ENCODE results near the gene FCN1.

The FCN1 gene

GRCh38 chr9:134944916-134945315, 27.2 kb upstream of the FCN1 start:
- TF ChIP-seq CTCF (IDR thresholded peaks at IDR 0.05; ENCODE audit: unreplicated experiment in 3 of 3) = no peak
- peaks cover 18% of the 10 kb centered on the region for H3K4me1 Mint-ChIP-seq
- no peaks in the 10 kb centered on the region for H3K36me3 Mint-ChIP-seq (ENCODE audit: low read depth)
- H3K4me3 Mint-ChIP-seq = peak overlapping the region in 1 of 3 experiments; percentile 11
- H3K27me3 Mint-ChIP-seq (ENCODE audit: low read depth) = peaks cover 31% of the 10 kb centered on the region
- H3K27ac Mint-ChIP-seq = peak overlapping the region in 2 of 3 experiments; percentile 37 to 48
- H3K9me3 Mint-ChIP-seq = no peaks in the 10 kb centered on the region

- H3K36me3 Mint-ChIP-seq (ENCODE audit: low read depth) = no peaks in the 10 kb centered on the region
- TF ChIP-seq CTCF (IDR thresholded peaks at IDR 0.05; ENCODE audit: unreplicated experiment in 3 of 3) = no peak
- peak overlapping the region in 2 of 3 experiments; percentile 37 to 48 for H3K27ac Mint-ChIP-seq
- no peaks in the 10 kb centered on the region for H3K9me3 Mint-ChIP-seq
- H3K4me1 Mint-ChIP-seq = peaks cover 22% of the 10 kb centered on the region
- H3K27me3 Mint-ChIP-seq (ENCODE audit: low read depth) = peaks cover 31% of the 10 kb centered on the region
- peak overlapping the region in 1 of 3 experiments; percentile 11 for H3K4me3 Mint-ChIP-seq
Measured at GRCh38 chr9:134944351-134944802, 26.7 kb upstream of the FCN1 start.

- no peaks in the 10 kb centered on the region for H3K9me3 Mint-ChIP-seq
- no peak overlapping the region for H3K4me3 Mint-ChIP-seq
- no peaks in the 10 kb centered on the region for H3K36me3 Mint-ChIP-seq (ENCODE audit: low read depth)
- H3K4me1 Mint-ChIP-seq = peaks cover 22% of the 10 kb centered on the region
- no peak overlapping the region for H3K27ac Mint-ChIP-seq
- H3K27me3 Mint-ChIP-seq (ENCODE audit: low read depth) = peaks cover 33% of the 10 kb centered on the region
- no peak for TF ChIP-seq CTCF (IDR thresholded peaks at IDR 0.05; ENCODE audit: unreplicated experiment in 3 of 3)
Measured at GRCh38 chr9:134943836-134944235, 26.1 kb upstream of the FCN1 start.

- H3K27me3 Mint-ChIP-seq (ENCODE audit: low read depth) = peaks cover 34% of the 10 kb centered on the region
- H3K27ac Mint-ChIP-seq = no peak overlapping the region
- H3K9me3 Mint-ChIP-seq = no peaks in the 10 kb centered on the region
- H3K4me3 Mint-ChIP-seq = no peak overlapping the region
- no peak for TF ChIP-seq CTCF (IDR thresholded peaks at IDR 0.05; ENCODE audit: unreplicated experiment in 3 of 3)
- no peaks in the 10 kb centered on the region for H3K36me3 Mint-ChIP-seq (ENCODE audit: low read depth)
- H3K4me1 Mint-ChIP-seq = peaks cover 22% of the 10 kb centered on the region
Measured at GRCh38 chr9:134943411-134943810, 25.7 kb upstream of the FCN1 start.

GRCh38 chr9:134942788-134943184, 25.1 kb upstream of the FCN1 start:
- Mint-ChIP-seq H3K27me3 (ENCODE audit: low read depth) (peaks cover 34% of the 10 kb centered on the region), H3K4me1 (peaks cover 22% of the 10 kb centered on the region), H3K36me3 (ENCODE audit: low read depth) (no peaks in the 10 kb centered on the region), H3K4me3 (no peak overlapping the region), H3K27ac (peak overlapping the region in 1 of 3 experiments; percentile 58), H3K9me3 (no peaks in the 10 kb centered on the region)
- TF ChIP-seq CTCF (IDR thresholded peaks at IDR 0.05; ENCODE audit: unreplicated experiment in 3 of 3) = no peak

GRCh38 chr9:134942011-134942787, 24.5 kb upstream of the FCN1 start:
- Mint-ChIP-seq H3K27ac (peak overlapping the region in 1 of 3 experiments; percentile 58), H3K36me3 (ENCODE audit: low read depth) (no peaks in the 10 kb centered on the region), H3K4me3 (peak overlapping the region in 1 of 3 experiments; percentile 46), H3K4me1 (peaks cover 22% of the 10 kb centered on the region), H3K27me3 (ENCODE audit: low read depth) (peaks cover 34% of the 10 kb centered on the region), H3K9me3 (no peaks in the 10 kb centered on the region)
- TF ChIP-seq CTCF (IDR thresholded peaks at IDR 0.05; ENCODE audit: unreplicated experiment in 3 of 3) = no peak
